Glutamatergic neuron (in vitro differentiated cells): Measurements from ENCODE around the gene KCTD15. TPM values are rescaled to one million over a fixed set of nuclear protein-coding genes. Genes with fewer than 3 reads are reported as not detected.
"Not testable (repeated sequence)": the region's sequence is repeated elsewhere in the genome, so short reads cannot be mapped to it uniquely, and the experiment has no call there.

ENCODE experiments used
- DNase-seq: peaks from one replicate; pipeline ENCODE4 v3.0.0; 2022
- H3K27ac Mint-ChIP-seq: one replicate; pipeline ENCODE4 v1.8.0; 2020; ENCODE audit warnings: mild to moderate bottlenecking, mixed read lengths, inconsistent platforms; ENCODE audit not compliant: unreplicated experiment
- H3K27me3 Mint-ChIP-seq: one replicate; pipeline ENCODE4 v1.8.0; 2020; ENCODE audit warnings: mild to moderate bottlenecking, moderate library complexity, mixed read lengths, inconsistent platforms; ENCODE audit not compliant: unreplicated experiment
- H3K36me3 Mint-ChIP-seq: one replicate; pipeline ENCODE4 v1.8.0; 2020; ENCODE audit warnings: mild to moderate bottlenecking, mixed read lengths, inconsistent platforms; ENCODE audit not compliant: unreplicated experiment
- H3K4me1 Mint-ChIP-seq: one replicate; pipeline ENCODE4 v1.8.0; 2020; ENCODE audit warnings: mild to moderate bottlenecking, low read depth, mixed read lengths, inconsistent platforms; ENCODE audit not compliant: unreplicated experiment
- H3K4me3 Mint-ChIP-seq: one replicate; pipeline ENCODE4 v1.8.0; 2020; ENCODE audit warnings: mild to moderate bottlenecking, mixed read lengths, inconsistent platforms; ENCODE audit not compliant: unreplicated experiment
- H3K9me3 Mint-ChIP-seq: one replicate; pipeline ENCODE4 v1.8.0; 2020; ENCODE audit warnings: mild to moderate bottlenecking, moderate library complexity, mixed read lengths, inconsistent platforms; ENCODE audit not compliant: unreplicated experiment
- total RNA-seq: library from RNA; stranded (reverse); fragmentation: NEBNext Ultra II Directional; extraction: Animal tissue kit (Norgen Biotek cat#: 25700); gene quantifications from one replicate; pipeline ENCODE4 v1.2.1, GENCODE V29; 2021; ENCODE audit not compliant: unreplicated experiment
- TF ChIP-seq, protein P1 (sequence below): fragments of 200-600 bp; sonication (generic); IDR thresholded peaks from one replicate; pipeline ENCODE4 v1.5.0; 2021; ENCODE audit not compliant: partially characterized antibody, unreplicated experiment

Gene KCTD15
- total RNA-seq, 1 donor from 2014 or later: 53.4 TPM

DNA sequence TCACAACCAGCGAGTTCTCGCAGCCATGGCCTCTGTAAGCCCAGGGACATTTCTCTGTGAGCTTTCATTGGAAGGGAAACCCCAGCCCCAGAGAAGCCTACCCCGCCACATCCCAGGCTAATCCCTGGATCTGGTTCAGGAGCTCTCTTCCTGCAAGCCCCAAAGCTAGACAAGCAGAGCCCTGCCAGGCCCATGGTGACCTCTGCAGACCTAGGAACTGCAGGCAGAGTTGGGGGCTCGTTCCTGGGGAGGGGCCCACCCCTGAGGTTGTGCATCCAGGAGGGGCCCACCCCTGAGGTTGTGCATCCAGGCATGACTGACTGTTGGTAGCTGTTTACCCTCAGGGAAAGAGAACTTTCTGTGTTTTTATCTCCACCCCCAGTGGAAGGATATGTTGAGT is 21.7 kb downstream of the KCTD15 start:
- TF ChIP-seq, protein P1, sequence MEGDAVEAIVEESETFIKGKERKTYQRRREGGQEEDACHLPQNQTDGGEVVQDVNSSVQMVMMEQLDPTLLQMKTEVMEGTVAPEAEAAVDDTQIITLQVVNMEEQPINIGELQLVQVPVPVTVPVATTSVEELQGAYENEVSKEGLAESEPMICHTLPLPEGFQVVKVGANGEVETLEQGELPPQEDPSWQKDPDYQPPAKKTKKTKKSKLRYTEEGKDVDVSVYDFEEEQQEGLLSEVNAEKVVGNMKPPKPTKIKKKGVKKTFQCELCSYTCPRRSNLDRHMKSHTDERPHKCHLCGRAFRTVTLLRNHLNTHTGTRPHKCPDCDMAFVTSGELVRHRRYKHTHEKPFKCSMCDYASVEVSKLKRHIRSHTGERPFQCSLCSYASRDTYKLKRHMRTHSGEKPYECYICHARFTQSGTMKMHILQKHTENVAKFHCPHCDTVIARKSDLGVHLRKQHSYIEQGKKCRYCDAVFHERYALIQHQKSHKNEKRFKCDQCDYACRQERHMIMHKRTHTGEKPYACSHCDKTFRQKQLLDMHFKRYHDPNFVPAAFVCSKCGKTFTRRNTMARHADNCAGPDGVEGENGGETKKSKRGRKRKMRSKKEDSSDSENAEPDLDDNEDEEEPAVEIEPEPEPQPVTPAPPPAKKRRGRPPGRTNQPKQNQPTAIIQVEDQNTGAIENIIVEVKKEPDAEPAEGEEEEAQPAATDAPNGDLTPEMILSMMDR: no peak
- Mint-ChIP-seq H3K4me3 (no peak overlapping the region), H3K36me3 (no peaks in the 10 kb centered on the region), H3K4me1 (peaks cover 23% of the 10 kb centered on the region), H3K9me3 (peaks cover 3% of the 10 kb centered on the region), H3K27me3 (peaks cover 6% of the 10 kb centered on the region), H3K27ac (no peak overlapping the region)
- no peak for DNase-seq

DNA sequence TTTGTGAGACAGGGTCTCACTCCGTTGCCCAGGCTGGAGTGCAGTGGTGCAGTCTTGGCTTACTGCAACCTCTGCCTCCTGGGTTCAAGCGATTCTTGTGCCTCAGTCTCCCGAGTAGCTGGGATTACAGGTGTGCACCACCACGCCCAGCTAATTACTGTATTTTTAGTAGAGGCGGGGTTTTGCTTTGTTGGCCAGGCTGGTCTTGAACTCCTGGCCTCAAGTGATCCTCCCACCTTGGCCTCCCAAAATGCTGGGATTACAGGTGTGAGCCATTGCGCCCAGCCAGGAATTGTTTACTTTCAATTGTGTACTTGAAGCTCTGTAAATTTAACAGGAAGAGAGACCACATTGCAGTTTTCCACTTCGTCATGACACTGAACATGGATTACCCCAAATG is 22.4 kb downstream of the KCTD15 start:
- not testable (repeated sequence) for H3K9me3 Mint-ChIP-seq, H3K27ac Mint-ChIP-seq, H3K27me3 Mint-ChIP-seq, H3K4me3 Mint-ChIP-seq, H3K36me3 Mint-ChIP-seq, DNase-seq
- peaks cover 17% of the 10 kb centered on the region for H3K4me1 Mint-ChIP-seq

DNA sequence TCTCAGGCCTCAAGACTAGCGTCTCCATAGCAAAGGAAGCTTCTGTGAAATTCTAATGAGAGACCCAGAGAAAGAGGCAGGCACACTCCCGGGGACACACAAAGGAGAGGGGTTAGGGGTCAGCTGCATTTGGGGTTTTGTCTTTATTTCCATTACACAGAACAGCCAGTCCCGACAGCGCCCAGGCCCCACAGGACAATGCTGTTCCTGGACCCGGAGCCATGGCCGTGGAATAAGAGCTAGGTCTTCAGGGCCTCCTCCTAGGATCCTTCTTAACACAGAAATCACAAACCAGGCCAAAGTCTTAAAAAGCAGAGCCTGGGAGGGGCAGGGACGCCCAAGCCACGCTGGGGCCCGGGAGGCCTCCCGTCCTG is 22.8 kb downstream of the KCTD15 start:
- peak overlapping the region; percentile 54 for H3K4me3 Mint-ChIP-seq
- peaks cover 13% of the 10 kb centered on the region for H3K4me1 Mint-ChIP-seq
- no peak for DNase-seq
- no peaks in the 10 kb centered on the region for H3K36me3 Mint-ChIP-seq
- H3K9me3 Mint-ChIP-seq: peaks cover 3% of the 10 kb centered on the region
- TF ChIP-seq, protein P1: no peak
- peaks cover 2% of the 10 kb centered on the region for H3K27me3 Mint-ChIP-seq
- no peak overlapping the region for H3K27ac Mint-ChIP-seq

DNA sequence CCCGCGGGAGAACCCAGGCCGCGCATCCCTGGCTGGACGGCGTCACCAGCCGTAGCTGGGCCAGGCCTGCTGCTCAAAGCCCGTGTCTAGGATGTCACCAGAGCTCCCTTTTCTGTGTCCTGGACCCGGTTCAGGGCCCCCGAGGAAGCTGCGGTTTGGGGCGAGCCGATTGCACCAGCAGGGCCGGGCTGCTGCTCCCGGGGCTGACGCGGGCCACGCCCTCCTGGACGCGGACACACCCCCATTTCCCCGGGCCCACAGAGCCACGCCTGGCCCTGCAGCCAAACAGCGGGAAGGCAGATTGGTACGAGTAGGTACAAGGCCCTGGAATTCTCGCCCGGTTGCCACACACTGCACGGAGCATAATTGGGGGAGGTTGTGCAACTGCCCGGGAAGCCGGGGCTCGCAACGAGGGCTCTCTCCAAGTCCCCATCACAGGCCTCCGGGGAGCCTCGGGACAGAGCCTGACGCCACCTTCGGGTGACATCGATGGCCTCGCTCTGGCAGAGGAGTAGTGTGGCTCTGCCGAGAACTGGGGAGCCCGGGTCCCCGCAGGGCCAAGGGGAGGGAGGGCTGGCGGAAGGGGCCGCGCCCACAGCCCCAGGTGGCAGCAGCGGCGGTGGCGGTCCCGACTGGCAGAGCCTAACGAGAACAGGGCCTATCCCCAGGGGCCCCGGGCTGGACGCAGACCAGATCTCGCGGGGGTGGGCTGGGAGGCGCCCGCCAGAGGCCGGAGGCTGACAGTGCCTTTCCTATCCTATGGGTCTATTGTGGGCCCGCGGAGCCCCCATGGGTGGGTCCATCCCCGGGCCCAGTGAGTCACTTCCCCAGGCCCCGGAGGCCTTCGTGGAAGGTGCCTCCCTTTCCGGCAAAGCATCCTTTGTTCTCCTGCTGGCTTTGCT is 23.5 kb downstream of the KCTD15 start:
- no peak overlapping the region for H3K27ac Mint-ChIP-seq
- H3K4me1 Mint-ChIP-seq: peaks cover 8% of the 10 kb centered on the region
- TF ChIP-seq, protein P1: no peak
- H3K36me3 Mint-ChIP-seq: no peaks in the 10 kb centered on the region
- H3K27me3 Mint-ChIP-seq: peaks cover 2% of the 10 kb centered on the region
- peaks cover 3% of the 10 kb centered on the region for H3K9me3 Mint-ChIP-seq
- no peak overlapping the region for H3K4me3 Mint-ChIP-seq
- DNase-seq: peak; percentile 61

DNA sequence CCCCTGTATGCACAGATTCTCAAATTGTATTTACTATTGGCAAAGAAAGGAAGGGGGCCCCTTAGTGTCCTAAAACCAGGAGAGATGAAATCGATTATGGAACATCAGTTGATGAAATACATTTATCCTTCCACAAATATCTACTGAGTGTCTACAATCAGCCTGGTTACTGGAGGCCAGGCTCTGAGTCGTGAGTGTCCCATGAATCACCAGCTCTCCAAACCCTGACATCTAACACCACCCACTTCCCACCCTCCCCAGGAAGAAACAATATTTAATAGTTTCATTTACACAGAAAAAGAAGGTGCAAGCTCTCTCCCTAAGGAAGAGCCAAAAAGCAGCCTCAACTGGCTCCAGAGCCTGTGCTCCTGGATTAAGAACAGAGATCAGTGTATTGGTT is 25.2 kb downstream of the KCTD15 start:
- Mint-ChIP-seq H3K36me3 (no peaks in the 10 kb centered on the region), H3K27me3 (peaks cover 2% of the 10 kb centered on the region), H3K27ac (no peak overlapping the region), H3K9me3 (no peaks in the 10 kb centered on the region), H3K4me3 (no peak overlapping the region), H3K4me1 (peaks cover 3% of the 10 kb centered on the region)
- DNase-seq: no peak
- TF ChIP-seq, protein P1: no peak
